NCI-H524 treated with DMSO at 0.1 percent for 48 hours (cell line): ENCODE results near the gene CXXC5.

Experiments used
- DNase-seq: peaks from one replicate; lab custom pipeline; 2025; lab: John Stamatoyannopoulos, UW

The CXXC5 gene

DNA sequence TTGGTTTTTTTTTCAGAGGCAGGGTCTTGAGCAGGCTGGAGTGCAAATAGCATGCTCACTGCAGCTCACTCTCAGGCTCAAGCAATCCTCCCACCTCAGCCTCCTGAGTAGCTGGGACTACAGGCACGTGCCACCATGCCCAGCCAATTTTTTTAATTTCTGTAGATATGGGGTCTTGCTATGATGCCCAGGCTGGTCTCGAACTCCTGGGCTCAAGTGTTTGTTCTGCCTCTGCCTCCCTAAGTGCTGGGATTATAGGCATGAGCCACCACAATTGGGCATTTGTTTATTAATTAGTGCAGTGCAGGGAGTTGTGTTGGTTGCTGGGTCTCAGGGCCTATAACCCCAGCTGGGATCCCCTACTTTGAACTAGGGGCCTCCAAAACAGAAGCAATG is 47.0 kb downstream of the CXXC5 start:
- DNase-seq: no peak

DNA sequence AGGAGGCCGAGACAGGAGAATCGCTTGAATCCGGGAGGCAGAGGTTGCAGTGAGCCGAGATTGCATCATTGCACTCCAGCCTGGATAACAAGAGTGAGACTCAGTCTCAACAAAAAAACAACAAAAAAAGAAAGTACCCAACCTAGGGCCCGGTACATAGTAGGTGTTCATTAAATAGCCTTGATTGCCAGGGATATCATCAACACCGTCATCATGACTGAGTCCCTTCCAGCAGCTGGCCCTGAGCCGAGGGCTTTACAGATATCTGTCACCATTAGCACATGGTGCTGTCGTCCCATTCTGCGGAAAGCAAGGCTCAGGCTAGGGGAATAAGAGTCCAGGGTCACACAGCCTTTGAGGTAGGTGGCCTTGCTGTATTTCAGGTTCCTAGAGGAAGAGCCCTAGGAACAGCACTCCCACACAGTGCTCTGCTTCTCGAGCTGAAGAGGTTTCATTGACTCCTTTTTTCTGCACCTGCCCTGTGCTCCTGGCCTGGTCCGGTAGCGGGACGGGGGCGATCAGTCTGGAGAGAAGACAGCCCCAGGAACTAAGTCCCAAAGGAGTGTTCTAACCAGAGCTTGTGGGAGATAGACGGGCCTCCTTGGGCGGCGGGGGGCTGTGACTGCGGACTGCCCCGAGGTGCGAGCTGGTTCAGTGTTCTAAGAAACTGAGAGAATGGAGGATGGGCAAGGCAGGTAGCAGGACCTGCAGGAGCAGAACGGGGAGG is 48.2 kb downstream of the CXXC5 start:
- no peak for DNase-seq

DNA sequence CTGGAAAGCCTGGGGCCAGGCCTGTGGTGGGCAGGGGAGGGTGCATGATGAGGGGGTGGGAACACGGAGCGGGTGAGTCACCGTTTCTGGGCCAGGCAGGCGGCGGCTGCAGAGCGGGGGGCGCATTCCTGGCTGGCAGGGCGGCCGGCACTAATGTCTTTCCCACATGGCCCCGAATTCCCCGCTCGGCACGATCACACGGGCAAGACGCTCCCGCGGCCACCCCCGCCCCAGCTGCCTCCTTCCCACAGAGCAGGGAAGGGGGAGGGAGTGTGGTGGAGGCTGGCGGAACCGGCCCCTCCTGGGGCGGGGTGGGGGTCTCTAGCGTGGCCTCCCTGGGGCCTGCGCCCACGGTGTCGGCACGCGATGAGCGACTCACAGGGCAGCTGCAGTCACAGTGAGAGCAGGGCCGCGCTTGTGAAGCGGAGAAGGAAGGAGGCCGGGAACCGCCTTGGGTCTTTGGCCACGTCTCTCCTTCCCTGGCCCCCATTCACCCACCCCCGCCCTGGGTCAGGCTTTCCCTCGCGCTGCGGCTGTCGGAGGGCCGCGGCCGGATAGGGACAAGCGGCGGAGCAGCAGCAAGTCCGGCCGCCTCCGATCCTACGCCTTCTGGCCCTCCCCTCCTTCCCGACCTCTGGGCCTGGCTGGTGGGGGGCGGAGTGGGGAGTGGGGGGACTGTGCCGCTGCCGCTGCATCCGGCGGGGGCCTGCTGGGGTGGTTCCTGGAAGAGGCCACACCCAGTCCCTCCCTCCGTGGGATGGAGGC is 48.9 kb downstream of the CXXC5 start:
- no peak for DNase-seq

DNA sequence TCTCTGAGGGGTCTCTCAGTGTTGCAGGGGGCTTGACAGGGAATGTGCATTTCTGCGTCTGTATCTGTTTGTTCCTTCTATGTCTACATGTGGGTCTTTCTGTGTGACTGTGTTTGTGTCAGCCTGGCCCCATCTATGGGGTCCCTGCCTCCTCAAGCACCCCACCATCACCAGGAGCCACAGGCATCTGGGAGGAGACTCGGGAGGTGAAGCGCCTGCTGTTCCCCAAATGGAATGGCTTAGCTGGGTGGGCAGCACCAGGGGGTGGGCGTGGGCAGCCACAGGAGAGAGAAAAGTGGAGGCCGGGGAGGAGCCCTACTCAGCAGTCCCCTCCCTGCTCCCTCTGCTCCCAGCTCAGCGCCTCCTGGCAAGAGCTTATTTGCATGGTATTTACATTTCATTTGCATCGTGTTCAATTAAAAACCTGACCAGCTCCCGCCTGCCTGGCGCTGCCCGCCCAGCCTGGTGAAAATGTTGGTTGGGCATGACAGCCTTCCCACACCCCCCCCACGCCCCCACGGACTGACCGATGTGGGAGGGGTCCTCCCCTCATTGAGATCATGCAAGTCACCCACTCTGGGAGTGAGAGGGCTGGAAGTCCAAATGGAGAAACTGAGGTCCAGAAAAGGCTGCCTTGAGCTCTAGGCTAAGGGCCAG is 50.5 kb downstream of the CXXC5 start:
- DNase-seq: no peak

GRCh38 chr5:139699351-139699750 is 51.2 kb downstream of the CXXC5 start:
- no peak for DNase-seq

- DNase-seq: no peak
These were observed 52.5 kb downstream of the CXXC5 start for GRCh38 chr5:139700711-139701055.

DNA sequence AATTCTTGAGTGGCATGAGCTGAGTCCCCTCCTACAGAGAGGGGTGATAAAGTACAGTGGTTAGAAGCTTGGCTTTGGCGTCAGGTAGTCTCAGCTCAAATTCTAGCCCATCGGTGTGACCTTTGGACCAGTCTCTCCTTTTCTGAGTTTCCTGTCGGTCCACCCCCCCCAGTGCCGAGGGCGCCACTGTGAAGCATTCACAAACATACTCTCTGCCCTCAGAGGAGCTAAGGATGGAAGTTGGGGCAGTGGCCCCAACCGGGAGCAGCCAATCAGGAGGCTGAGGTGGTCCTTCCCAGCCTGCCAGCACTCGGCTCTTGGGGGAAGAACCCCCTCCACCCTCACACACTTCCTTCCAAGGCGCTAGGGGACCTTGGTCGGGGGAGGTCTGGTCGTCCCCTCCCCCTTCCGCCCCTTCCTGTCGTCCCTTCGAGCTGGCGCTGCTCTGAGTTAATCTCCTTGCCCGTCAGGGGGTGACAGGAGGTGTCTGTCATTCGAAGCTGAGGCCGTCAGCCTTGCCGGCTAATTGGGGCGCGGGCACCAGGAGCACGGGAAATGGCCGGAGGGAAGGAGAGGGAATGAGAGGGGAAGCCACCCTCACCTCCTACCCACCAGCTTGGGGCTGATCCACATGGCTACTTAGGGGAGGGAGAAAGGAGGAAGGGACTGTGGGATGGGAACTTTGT is 53.0 kb downstream of the CXXC5 start:
- peak; percentile 61 for DNase-seq

DNA sequence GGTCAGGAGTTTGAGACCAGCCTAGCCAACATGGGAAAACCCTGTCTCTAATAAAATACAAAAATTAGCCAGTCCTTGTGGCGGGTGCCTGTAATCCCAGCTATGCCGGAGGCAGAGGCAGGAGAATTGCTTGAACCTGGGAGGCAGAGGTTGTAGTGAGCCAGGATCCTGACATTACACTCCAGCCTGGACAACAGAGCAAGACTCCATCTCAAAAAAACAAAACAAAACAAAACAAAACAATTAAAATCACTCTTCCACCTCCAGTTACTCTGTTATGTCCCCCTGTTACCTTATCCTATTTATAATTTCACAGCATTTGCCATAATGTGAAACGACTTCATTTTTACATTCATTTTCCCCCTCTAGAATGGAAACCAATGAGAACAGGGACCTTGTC is 54.4 kb downstream of the CXXC5 start:
- DNase-seq: no peak

DNA sequence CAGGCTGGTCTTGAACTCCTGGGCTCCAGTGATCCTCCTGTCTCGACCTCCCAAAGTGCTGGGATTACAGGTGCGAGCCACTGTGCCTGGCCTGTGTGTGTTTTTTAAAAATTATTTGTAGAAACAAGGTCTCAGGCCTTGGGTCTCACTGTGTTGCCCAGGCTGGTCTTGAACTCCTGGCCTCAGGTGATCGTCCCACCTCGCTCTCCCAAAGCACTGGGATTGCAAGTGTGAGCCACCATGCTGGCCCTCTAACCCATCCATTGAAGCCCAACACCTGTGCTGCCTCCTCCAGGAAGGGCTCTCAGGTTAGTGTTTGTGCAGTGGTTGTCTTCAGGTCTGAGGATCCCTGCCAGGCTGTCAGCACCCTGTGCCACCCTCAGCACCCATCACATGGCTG is 56.6 kb downstream of the CXXC5 start:
- no peak for DNase-seq

- no peak for DNase-seq
These were observed 57.0 kb downstream of the CXXC5 start for GRCh38 chr5:139705191-139705590.

DNA sequence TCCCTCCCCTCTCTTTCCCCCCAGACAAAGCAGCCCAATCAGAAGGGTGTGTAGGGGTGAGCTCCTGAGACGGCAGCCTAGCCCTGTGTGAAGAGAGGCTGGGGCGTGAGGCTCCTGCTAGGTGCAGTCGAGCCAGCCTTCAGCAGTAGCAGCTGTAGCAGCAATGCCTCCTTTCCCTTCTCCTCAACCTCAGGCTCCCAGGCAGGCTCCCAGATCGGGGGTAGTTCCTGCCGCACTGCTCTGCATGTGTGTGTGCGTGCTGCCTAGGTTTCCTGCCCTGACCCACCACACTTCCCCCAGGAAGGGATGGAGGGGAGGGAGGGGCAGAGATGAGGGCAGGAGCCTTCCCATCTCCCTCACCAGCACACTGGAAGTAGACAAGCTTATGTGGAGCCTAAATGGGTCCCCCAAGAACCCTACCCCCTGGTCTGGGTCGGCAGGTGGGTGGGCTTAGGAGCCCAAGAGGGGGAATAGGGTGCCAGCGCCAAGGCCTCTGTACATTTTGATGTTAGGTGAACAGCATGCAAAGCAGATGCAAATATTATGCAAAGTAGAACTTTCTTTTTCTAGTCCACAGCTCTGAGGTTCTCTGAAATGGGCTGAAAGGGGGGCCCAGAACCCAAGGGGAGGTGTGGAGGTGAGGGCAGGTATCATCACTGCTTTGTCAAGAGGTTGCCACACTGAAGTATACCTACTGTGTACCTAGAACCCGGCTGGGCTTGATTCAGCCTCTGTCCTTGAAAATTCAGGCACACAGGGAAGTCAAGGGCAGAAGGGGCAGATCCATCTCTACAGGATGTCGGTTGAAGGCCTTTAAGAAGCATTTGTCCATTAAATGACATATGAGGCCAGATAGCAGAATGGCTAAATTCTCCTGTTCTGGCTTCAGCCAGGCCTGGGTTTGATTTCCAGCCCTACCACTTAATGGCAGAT is 57.8 kb downstream of the CXXC5 start:
- no peak for DNase-seq

DNA sequence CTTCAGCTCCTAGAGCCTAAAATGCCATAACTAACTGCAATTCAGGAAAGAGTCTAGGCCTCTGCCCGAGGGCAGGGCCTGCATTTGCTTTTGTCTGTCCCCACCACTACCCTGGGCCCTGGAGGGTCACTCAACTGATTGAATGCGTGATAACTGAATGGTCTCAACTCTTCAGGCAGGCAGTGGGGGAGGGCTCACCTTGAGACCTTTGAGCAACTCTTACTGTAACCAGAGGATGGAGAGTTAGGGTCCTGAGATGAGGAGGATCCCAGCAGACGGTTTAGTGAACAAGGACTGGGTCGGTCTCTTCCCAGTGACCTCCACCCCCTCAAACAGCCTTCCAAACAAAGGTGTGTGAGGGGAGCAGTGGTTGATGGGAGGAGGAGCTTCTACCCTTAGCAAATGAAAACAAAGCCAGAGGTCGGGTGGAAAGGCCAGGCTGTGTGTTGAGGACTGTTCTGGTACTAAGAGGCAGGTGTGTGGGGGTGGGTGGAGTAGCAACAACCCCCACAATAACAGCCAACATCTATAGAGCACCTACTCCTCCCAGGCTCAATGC is 59.4 kb downstream of the CXXC5 start:
- DNase-seq: no peak

DNA sequence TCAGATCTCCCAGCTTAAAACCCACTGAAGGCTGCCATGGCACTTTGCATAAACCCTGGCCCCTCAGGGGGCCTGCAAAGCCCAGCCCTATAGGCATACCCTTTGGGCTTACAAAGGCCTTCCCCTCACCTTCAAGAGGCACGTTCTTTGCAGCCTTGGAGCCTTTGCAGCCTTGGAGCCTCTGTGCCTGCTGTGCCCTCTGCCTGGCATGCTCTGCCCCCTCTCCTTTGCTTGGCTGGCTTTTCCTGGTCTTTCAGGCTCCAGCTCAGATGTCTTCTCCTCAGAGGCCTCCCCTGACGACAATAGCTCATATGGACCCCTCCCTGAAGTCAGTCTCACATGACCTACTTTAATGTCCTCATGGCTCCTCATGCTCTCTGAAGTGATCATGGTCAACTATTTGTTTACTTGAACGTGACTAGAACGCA is 60.3 kb downstream of the CXXC5 start:
- DNase-seq: no peak

DNA sequence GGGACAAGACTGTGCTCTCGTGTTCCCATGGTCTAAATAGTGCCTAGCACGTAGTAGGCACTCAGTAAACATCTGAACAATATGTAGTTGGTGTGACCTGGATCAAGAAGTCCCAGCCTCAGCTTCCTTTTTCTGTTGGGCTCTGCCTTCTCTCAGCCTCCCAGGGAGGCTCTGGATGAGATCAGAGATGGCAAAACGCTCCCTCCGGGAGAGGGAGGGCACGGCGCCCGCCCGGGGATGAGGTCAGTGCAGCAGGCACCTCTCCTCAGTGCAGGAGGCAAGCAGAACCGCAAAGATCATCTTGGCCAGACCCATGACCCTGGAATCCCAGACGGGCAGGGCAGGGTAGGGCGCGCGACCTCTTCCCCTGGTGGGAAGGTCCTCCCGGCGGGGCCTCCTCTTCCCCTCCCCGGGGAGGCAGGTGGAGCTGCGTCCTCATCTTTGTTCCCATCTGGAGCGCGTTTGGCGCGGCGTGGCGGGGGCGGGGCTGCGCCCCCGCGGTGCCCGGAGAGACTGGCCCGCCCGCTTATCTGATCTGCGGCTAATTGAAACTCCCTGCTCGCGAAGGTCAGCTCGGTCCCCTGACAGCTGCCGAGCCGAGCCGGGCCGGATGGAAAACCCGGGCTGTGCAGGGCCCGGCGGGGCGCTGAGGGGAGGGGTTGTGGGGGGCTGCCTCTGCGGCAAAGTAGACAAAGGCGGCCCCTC is 60.9 kb downstream of the CXXC5 start:
- DNase-seq: peak; percentile 34

GRCh38 chr5:139709582-139710318 is 61.6 kb downstream of the CXXC5 start:
- no peak for DNase-seq

DNA sequence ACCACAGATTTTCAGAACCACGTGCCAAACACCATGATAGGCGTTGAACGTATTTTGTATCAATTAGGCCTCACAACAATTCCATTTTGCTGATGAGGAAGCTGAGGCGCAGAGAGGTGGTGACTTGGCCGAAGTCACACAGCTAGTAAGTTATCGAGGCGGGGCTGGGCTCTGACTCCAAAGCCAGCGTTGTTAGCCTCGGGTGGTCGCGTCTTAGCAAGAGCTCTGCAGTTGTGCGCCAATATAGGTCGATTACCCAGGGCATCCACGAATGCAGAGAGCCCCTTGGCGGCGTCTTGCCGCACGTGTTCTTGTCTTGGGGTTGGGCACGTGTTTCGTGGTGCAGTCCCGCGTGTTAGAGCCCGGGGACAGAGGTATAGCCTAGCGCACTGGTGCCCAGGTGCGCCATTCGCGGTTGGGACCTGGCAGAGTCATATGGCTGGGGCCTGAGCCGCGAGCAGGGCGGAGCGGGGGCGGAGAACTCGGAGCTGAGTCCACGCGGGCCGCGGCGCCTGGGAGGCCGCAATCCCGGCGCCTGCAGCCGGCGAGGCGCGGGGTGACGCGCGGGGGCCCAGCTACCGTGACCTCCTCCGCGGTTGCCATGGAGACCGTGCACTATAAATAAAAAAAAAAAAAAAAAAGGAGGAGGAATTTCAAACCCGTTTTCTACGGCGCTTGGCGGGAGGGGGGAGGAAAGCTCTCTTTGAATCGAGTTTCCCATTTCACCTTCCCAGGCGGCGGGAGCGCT is 62.3 kb downstream of the CXXC5 start:
- DNase-seq: no peak

- no peak for DNase-seq
These were observed 63.1 kb downstream of the CXXC5 start for GRCh38 chr5:139711067-139711905.

- no peak for DNase-seq
These were observed 63.7 kb downstream of the CXXC5 start for GRCh38 chr5:139711906-139712224.
